NCI-H2227 treated with DMSO at 0.1 percent for 48 hours (cell line): ENCODE measurements around the gene HPCAL1.
"Not testable (repeated sequence)": the region's sequence is repeated elsewhere in the genome, so short reads cannot be mapped to it uniquely, and the experiment has no call there.

Source experiments
- DNase-seq: peaks from one replicate; lab custom pipeline; 2025; lab: John Stamatoyannopoulos, UW

The HPCAL1 gene

GRCh38 chr2:10442469-10443126, 139.9 kb downstream of the HPCAL1 start:
- not testable (repeated sequence) for DNase-seq

- DNase-seq, result no peak
Observed at GRCh38 chr2:10444463-10444862, 141.8 kb downstream of the HPCAL1 start.

- no peak for DNase-seq
Observed at GRCh38 chr2:10446631-10447030, 143.9 kb downstream of the HPCAL1 start.

GRCh38 chr2:10447300-10447894, 144.7 kb downstream of the HPCAL1 start:
- DNase-seq, result peak; percentile 49

- DNase-seq, result peak; percentile 92
Observed at GRCh38 chr2:10447895-10448575, 145.3 kb downstream of the HPCAL1 start, which contains the start of gene ODC1. TSS of gene ODC1 (minus strand) at chr2:10448327. CDS start at chr2:10445032, 3,295 bp downstream.

GRCh38 chr2:10448576-10449485, 146.1 kb downstream of the HPCAL1 start:
- peak; percentile 92 for DNase-seq

- DNase-seq, result no peak
Observed at GRCh38 chr2:10449486-10449831, 146.8 kb downstream of the HPCAL1 start.

GRCh38 chr2:10449838-10450691, 147.4 kb downstream of the HPCAL1 start:
- no peak for DNase-seq

GRCh38 chr2:10451819-10452218, 149.1 kb downstream of the HPCAL1 start:
- DNase-seq, result no peak

- DNase-seq, result no peak
Observed at GRCh38 chr2:10452312-10452711, 149.6 kb downstream of the HPCAL1 start.

GRCh38 chr2:10452956-10453904, 150.5 kb downstream of the HPCAL1 start:
- DNase-seq, result no peak

GRCh38 chr2:10453905-10454298, 151.2 kb downstream of the HPCAL1 start:
- DNase-seq, result no peak

GRCh38 chr2:10454505-10454904, 151.8 kb downstream of the HPCAL1 start:
- DNase-seq, result no peak

GRCh38 chr2:10457195-10457594, 154.5 kb downstream of the HPCAL1 start:
- DNase-seq, result not testable (repeated sequence)

- no peak for DNase-seq
Observed at GRCh38 chr2:10457846-10458598, 155.3 kb downstream of the HPCAL1 start.

GRCh38 chr2:10460366-10460796, 157.7 kb downstream of the HPCAL1 start:
- no peak for DNase-seq

- DNase-seq, result no peak
Observed at GRCh38 chr2:10462178-10463083, 159.7 kb downstream of the HPCAL1 start.

GRCh38 chr2:10465910-10466309, 163.2 kb downstream of the HPCAL1 start:
- no peak for DNase-seq
